Chondrocyte (in vitro differentiated cells): ENCODE measurements around the gene TMEM53. TPM values are rescaled to one million over a fixed set of nuclear protein-coding genes. Genes with fewer than 3 reads are reported as not detected.

Experiments
- DNase-seq: peaks from one replicate; pipeline ENCODE4 v3.0.0; 2021; ENCODE audit warnings: mixed read lengths, low spot score
- H3K27ac Mint-ChIP-seq: one replicate; pipeline ENCODE4 v1.8.0; 2021; ENCODE audit warnings: mild to moderate bottlenecking, moderate library complexity, mixed read lengths; ENCODE audit not compliant: unreplicated experiment
- H3K27me3 Mint-ChIP-seq: 2 replicates; pipeline ENCODE4 v1.8.0; 2021; ENCODE audit warnings: low read depth, mixed read lengths
- H3K36me3 Mint-ChIP-seq: 2 replicates; pipeline ENCODE4 v1.8.0; 2021; ENCODE audit warnings: low read depth, mixed read lengths
- H3K4me1 Mint-ChIP-seq: 2 replicates; pipeline ENCODE4 v1.8.0; 2021; ENCODE audit warnings: low read depth, mild to moderate bottlenecking, mixed read lengths
- H3K4me3 Mint-ChIP-seq: one replicate; pipeline ENCODE4 v1.8.0; 2021; ENCODE audit warnings: mild to moderate bottlenecking, moderate library complexity, mixed read lengths; ENCODE audit not compliant: unreplicated experiment
- H3K9me3 Mint-ChIP-seq: 2 replicates; pipeline ENCODE4 v1.8.0; 2021; ENCODE audit warnings: low read depth, mixed read lengths
- CTCF ChIP-seq: fragments of 200-600 bp; sonication (generic); IDR thresholded peaks from 2 replicates; pipeline ENCODE4 v1.5.0; 2021; ENCODE audit warnings: antibody characterized with exemption, mild to moderate bottlenecking, moderate library complexity
- total RNA-seq: library from RNA; stranded (reverse); gene quantifications from 3 replicates; pipeline ENCODE4 v1.2.1, GENCODE V29; 2021

Gene TMEM53
- total RNA-seq, 1 donor from 2014 or later: 5.8 TPM

- DNase-seq: peak; percentile 8
- no peak overlapping the region for H3K27ac Mint-ChIP-seq
- no peak for TF ChIP-seq CTCF
- H3K27me3 Mint-ChIP-seq: peaks cover 3% of the 10 kb centered on the region
- H3K4me1 Mint-ChIP-seq: no peaks in the 10 kb centered on the region
- no peaks in the 10 kb centered on the region for H3K9me3 Mint-ChIP-seq
- no peak overlapping the region for H3K4me3 Mint-ChIP-seq
- peaks cover 4% of the 10 kb centered on the region for H3K36me3 Mint-ChIP-seq
Observed at GRCh38 chr1:44693159-44693558, 18.9 kb upstream of the TMEM53 start.

- peaks cover 3% of the 10 kb centered on the region for H3K27me3 Mint-ChIP-seq
- TF ChIP-seq CTCF: no peak
- no peak overlapping the region for H3K4me3 Mint-ChIP-seq
- no peak overlapping the region for H3K27ac Mint-ChIP-seq
- no peak for DNase-seq
- no peaks in the 10 kb centered on the region for H3K9me3 Mint-ChIP-seq
- no peaks in the 10 kb centered on the region for H3K4me1 Mint-ChIP-seq
- H3K36me3 Mint-ChIP-seq: peaks cover 4% of the 10 kb centered on the region
Observed at GRCh38 chr1:44689447-44689765, 15.1 kb upstream of the TMEM53 start.

GRCh38 chr1:44688760-44689446 lies 14.6 kb upstream of the TMEM53 start:
- peaks cover 4% of the 10 kb centered on the region for H3K36me3 Mint-ChIP-seq
- no peak for TF ChIP-seq CTCF
- H3K27ac Mint-ChIP-seq: no peak overlapping the region
- H3K4me1 Mint-ChIP-seq: no peaks in the 10 kb centered on the region
- H3K4me3 Mint-ChIP-seq: no peak overlapping the region
- no peaks in the 10 kb centered on the region for H3K9me3 Mint-ChIP-seq
- DNase-seq: no peak
- H3K27me3 Mint-ChIP-seq: peaks cover 3% of the 10 kb centered on the region

GRCh38 chr1:44685881-44686280 lies 11.6 kb upstream of the TMEM53 start:
- H3K27me3 Mint-ChIP-seq: no peaks in the 10 kb centered on the region
- no peak for TF ChIP-seq CTCF
- no peaks in the 10 kb centered on the region for H3K9me3 Mint-ChIP-seq
- DNase-seq: peak; percentile 15
- no peak overlapping the region for H3K4me3 Mint-ChIP-seq
- no peaks in the 10 kb centered on the region for H3K4me1 Mint-ChIP-seq
- no peaks in the 10 kb centered on the region for H3K36me3 Mint-ChIP-seq
- H3K27ac Mint-ChIP-seq: no peak overlapping the region

- Mint-ChIP-seq H3K4me3 (no peak overlapping the region), H3K27me3 (no peaks in the 10 kb centered on the region), H3K36me3 (no peaks in the 10 kb centered on the region), H3K27ac (no peak overlapping the region), H3K4me1 (no peaks in the 10 kb centered on the region), H3K9me3 (no peaks in the 10 kb centered on the region)
- peak; percentile 21 for DNase-seq
- TF ChIP-seq CTCF: no peak
Observed at GRCh38 chr1:44685218-44685617, 10.9 kb upstream of the TMEM53 start.
